Heart left ventricle (tissue), 16 donors: ENCODE results near the gene SLC35F3. TPM values are rescaled to one million over a fixed set of nuclear protein-coding genes. Genes with fewer than 3 reads are reported as not detected.

Experiments
- ATAC-seq, 4 donors: fragments of 200-7000 bp; cut with Tn5 transposase; one replicate each; pipeline ENCODE4 v1.9.1; 2020 to 2022; ENCODE audit warnings: moderate library complexity in 4 of 4, mild to moderate bottlenecking in 3 of 4, moderate number of reproducible peaks in 1 of 4
- DNase-seq, 5 donors: peaks; one replicate each; pipeline ENCODE4 v3.0.0-alpha.2; 2020
- H3K27ac ChIP-seq, 12 donors: fragments of 200-600 bp; sonication (generic) in 4 of 12; one replicate each; pipeline versions ENCODE4 v1.5.0 to v1.8.0; 2016 to 2022; ENCODE audit warnings: mild to moderate bottlenecking in 2 of 12
- H3K27me3 ChIP-seq, 9 donors: fragments of 200-600 bp; sonication (generic) in 2 of 9; one replicate each; pipeline versions ENCODE4 v1.5.1 to v1.8.0; 2016 to 2022; ENCODE audit warnings: mild to moderate bottlenecking in 3 of 9
- H3K36me3 ChIP-seq, 9 donors: fragments of 200-600 bp; sonication (generic) in 2 of 9; one replicate each; pipeline versions ENCODE4 v1.5.0 to v1.8.0; 2018 to 2022; ENCODE audit warnings: mild to moderate bottlenecking in 2 of 9
- H3K4me1 ChIP-seq, 12 donors: fragments of 200-600 bp; sonication (generic) in 4 of 12; one replicate each; pipeline versions ENCODE4 v1.5.0 to v1.8.0; 2016 to 2022; ENCODE audit warnings: mild to moderate bottlenecking in 3 of 12
- H3K4me3 ChIP-seq, 12 donors: fragments of 200-600 bp; sonication (generic) in 4 of 12; one replicate each; pipeline versions ENCODE4 v1.5.0 to v1.8.0; 2017 to 2022; ENCODE audit warnings: mild to moderate bottlenecking in 9 of 12, moderate library complexity in 4 of 12
- H3K9me3 ChIP-seq, 12 donors: fragments of 200-600 bp; sonication (generic) in 4 of 12; one replicate each; pipeline versions ENCODE4 v1.5.0 to v1.8.0; 2016 to 2022; ENCODE audit warnings: mild to moderate bottlenecking in 1 of 12
- CTCF ChIP-seq, 12 donors: fragments of 200-600 bp; sonication (generic) in 4 of 12; IDR thresholded peaks; one replicate each; pipeline versions ENCODE4 v1.5.0 to v1.8.0; 2018 to 2022; ENCODE audit warnings: antibody characterized with exemption in 12 of 12, mild to moderate bottlenecking in 5 of 12
- POLR2A ChIP-seq, 2 donors: fragments of 450-650 bp; IDR thresholded peaks; one replicate each; pipeline ENCODE4 v1.6.1; 2017; ENCODE audit warnings: antibody characterized with exemption in 2 of 2, mild to moderate bottlenecking in 2 of 2, moderate library complexity in 2 of 2
- WGBS, 4 donors: extraction: QIAGEN DNeasy Blood & Tissue Kit in 2 of 4; methylation state at CpG; one replicate each; pipeline versions ENCODE4 v1.1.5 to v1.1.7; 2013 to 2018; 5-methylcytosine and 5-hydroxymethylcytosine counted together
- intact Hi-C, 10 donors: fragments of 100-400 bp; cut with DNase I; formaldehyde crosslinking; loops; one replicate each; pipeline versions ENCODE4 v1.11.1 to v1.14.2; 2022
- polyA plus RNA-seq, 2 donors: library from polyadenylated mRNA; stranded (reverse); fragments of 200-250 nt; gene quantifications; one replicate each; pipeline ENCODE4 v1.2.3, GENCODE V29; 2013
- total RNA-seq, 9 donors: library from RNA; depleted of rRNA in 2 of 9; stranded (reverse); fragments of >200 nt in 2 of 9; fragmentation: NEBNext Ultra II Directional in 3 of 9; extraction: Animal tissue kit (Norgen Biotek cat#: 25700) in 3 of 9; gene quantifications; one replicate each; pipeline versions ENCODE4 v1.1.0 to v1.2.4, GENCODE V29; 2016 to 2023
- donor health status: ischemic (EF 13 %, LVEDD 7.1; RV severe dilation, severe dysfunction).
- donor health status: healthy with polysubstance abuse.
- donor health status: DM: no; HTN: yes; CAD: no.
- donor health status: DM: no; HTN: no; CAD: no.
- donor health status: ischemic (EF 25% LVEDD 6.9; RV normal size, moderate dysfunction).
- donor health status: ischemic (EF 25% LVEDD 5.7; RV mildly dilated, moderate dysfunction).
- donor health status: healthy.
- donor health status: DM: yes; HTN: yes; CAD: no.
- donor health status: ischemic (EF 35%, LVEDD 5.7; RV mildly dilated, moderate dysfunction).
- donor health status: nonischemic (EF 11% LVEDD 7.7; RV severe dilation, severe dysfunction).
- donor health status: DM: yes; HTN: yes; CAD: no.
- donor health status: PGD.
- donor health status: ischemic (EF 29% LVEDD 5.4; RV normal size, mild dysfunction).
- donor health status: nonischemic (EF 23%, LVEDD 6.1; RV moderate dilation, normal function).

The SLC35F3 gene
- total and polyA plus RNA-seq, 11 donors, result 0.03 to 0.11 (median 0.11) TPM; not detected in 8

- Histone ChIP-seq H3K36me3 (no peaks in the 10 kb centered on the region), H3K4me1 (no peaks in the 10 kb centered on the region), H3K9me3 (peaks cover 0 to 3% (median 0%) of the 10 kb centered on the region in 12 donors), H3K27ac (no peak overlapping the region), H3K27me3 (peaks cover 0 to 7% (median 0%) of the 10 kb centered on the region in 9 donors), H3K4me3 (no peak overlapping the region)
- intact Hi-C loops, result no loop called here
- ATAC-seq (no peak), DNase-seq (no peak)
- TF ChIP-seq CTCF (IDR thresholded peaks at IDR 0.05), result no peak
- TF ChIP-seq POLR2A (IDR thresholded peaks at IDR 0.05), result no peak
- WGBS, 4 donors, result 69 to 82% (median 72%) methylated on average over 5 of the region's 5 CpGs
Observed at GRCh38 chr1:233940908-233941307, 36.4 kb downstream of the SLC35F3 start.

- Histone ChIP-seq H3K27ac (no peak overlapping the region), H3K9me3 (peaks cover 0 to 3% (median 0%) of the 10 kb centered on the region in 12 donors), H3K4me3 (no peak overlapping the region), H3K4me1 (no peaks in the 10 kb centered on the region), H3K36me3 (no peaks in the 10 kb centered on the region), H3K27me3 (peaks cover 0 to 6% (median 0%) of the 10 kb centered on the region in 9 donors)
- DNase-seq (no peak), ATAC-seq (no peak)
- intact Hi-C loops, result no loop called here
- no peak for TF ChIP-seq CTCF (IDR thresholded peaks at IDR 0.05)
- no peak for TF ChIP-seq POLR2A (IDR thresholded peaks at IDR 0.05)
- WGBS, 4 donors, result 55 to 74% (median 58%) methylated on average over 4 of the region's 4 CpGs
Observed at GRCh38 chr1:233944601-233945000, 40.1 kb downstream of the SLC35F3 start.

- no peak overlapping the region for H3K27ac ChIP-seq
- peaks cover 0 to 3% (median 0%) of the 10 kb centered on the region in 12 donors for H3K9me3 ChIP-seq
- DNase-seq (no peak), ATAC-seq (no peak)
- H3K4me1 ChIP-seq, result no peaks in the 10 kb centered on the region
- WGBS, 4 donors, result 47 to 69% (median 63%) methylated on average over 3 of the region's 3 CpGs
- TF ChIP-seq CTCF (IDR thresholded peaks at IDR 0.05) (no peak), POLR2A (IDR thresholded peaks at IDR 0.05) (no peak)
- H3K4me3 ChIP-seq, result no peak overlapping the region
- peaks cover 0 to 6% (median 0%) of the 10 kb centered on the region in 9 donors for H3K27me3 ChIP-seq
- H3K36me3 ChIP-seq, result no peaks in the 10 kb centered on the region
- intact Hi-C loops, result no loop called here
Observed at GRCh38 chr1:233945573-233945972, 41.1 kb downstream of the SLC35F3 start.

DNA sequence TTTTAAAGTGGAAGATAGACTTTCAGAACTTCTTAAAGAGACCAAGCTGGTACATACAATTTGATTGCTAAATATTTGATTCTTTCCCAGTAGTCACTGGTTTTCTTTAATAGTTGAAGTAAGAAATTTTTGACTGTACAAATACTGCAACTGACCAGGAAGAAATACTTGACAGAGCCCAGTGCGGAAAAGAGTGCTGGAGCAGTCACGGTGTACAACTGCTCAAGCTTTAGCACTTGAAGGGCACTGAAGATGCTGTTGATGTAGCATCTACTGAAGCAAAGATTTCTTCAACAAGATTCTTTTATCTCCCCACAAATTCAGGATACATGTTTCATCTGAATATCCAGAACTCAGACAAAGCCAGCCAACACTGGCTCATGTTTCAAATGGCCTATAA lies 41.5 kb downstream of the SLC35F3 start:
- Histone ChIP-seq H3K36me3 (no peaks in the 10 kb centered on the region), H3K27me3 (peaks cover 0 to 6% (median 0%) of the 10 kb centered on the region in 9 donors), H3K4me1 (no peaks in the 10 kb centered on the region), H3K27ac (no peak overlapping the region), H3K9me3 (peaks cover 0 to 6% (median under 1%) of the 10 kb centered on the region in 12 donors), H3K4me3 (no peak overlapping the region)
- ATAC-seq (no peak), DNase-seq (no peak)
- intact Hi-C loops, result no loop called here
- 89 to 97% (median 92%) methylated on average over 2 of the region's 2 CpGs for WGBS, 4 donors
- TF ChIP-seq CTCF (IDR thresholded peaks at IDR 0.05), result no peak
- TF ChIP-seq POLR2A (IDR thresholded peaks at IDR 0.05), result no peak
